Stromal cell of bone marrow (primary cell): ENCODE measurements around the gene NGEF.
A peak's percentile ranks its signal among the peaks of the same experiment; 100 is the strongest.
"Not testable (repeated sequence)": the region's sequence is repeated elsewhere in the genome, so short reads cannot be mapped to it uniquely, and the experiment has no call there.

ENCODE experiments used
- DNase-seq: peaks from one replicate; pipeline ENCODE4 v3.0.0-alpha.2; 2012; ENCODE audit warnings: low read depth

Gene NGEF

GRCh38 chr2:232871835-232872736 is 141.0 kb downstream of the NGEF start:
- no peak for DNase-seq

GRCh38 chr2:232871418-232871834 is 141.6 kb downstream of the NGEF start:
- DNase-seq = no peak

- DNase-seq = no peak
Observed at GRCh38 chr2:232870766-232871371, 142.2 kb downstream of the NGEF start.

- no peak for DNase-seq
Observed at GRCh38 chr2:232870018-232870765, 142.9 kb downstream of the NGEF start, which contains the start of gene SNORC. Gene SNORC (plus strand): TSS chr2:232870264. CDS start chr2:232870342, 78 bp downstream.

- no peak for DNase-seq
Observed at GRCh38 chr2:232869138-232870017, 143.7 kb downstream of the NGEF start.

GRCh38 chr2:232866104-232866503 is 147.0 kb downstream of the NGEF start:
- DNase-seq = no peak

- DNase-seq = no peak
Observed at GRCh38 chr2:232865165-232865564, 147.9 kb downstream of the NGEF start.

- no peak for DNase-seq
Observed at GRCh38 chr2:232863996-232864395, 149.1 kb downstream of the NGEF start.

- no peak for DNase-seq
Observed at GRCh38 chr2:232861353-232861752, 151.7 kb downstream of the NGEF start.

GRCh38 chr2:232860593-232861241 is 152.3 kb downstream of the NGEF start:
- DNase-seq = no peak

- DNase-seq = no peak
Observed at GRCh38 chr2:232859385-232859916, 153.6 kb downstream of the NGEF start.

- no peak for DNase-seq
Observed at GRCh38 chr2:232857158-232857563, 155.9 kb downstream of the NGEF start.

- DNase-seq = peak; percentile 24
Observed at GRCh38 chr2:232854082-232854481, 159.0 kb downstream of the NGEF start.

- DNase-seq = no peak
Observed at GRCh38 chr2:232852676-232853075, 160.4 kb downstream of the NGEF start.

GRCh38 chr2:232852081-232852480 is 161.0 kb downstream of the NGEF start:
- not testable (repeated sequence) for DNase-seq

- no peak for DNase-seq
Observed at GRCh38 chr2:232850039-232850438, 163.0 kb downstream of the NGEF start.

GRCh38 chr2:232846055-232846454 is 167.0 kb downstream of the NGEF start:
- DNase-seq = no peak

- DNase-seq = no peak
Observed at GRCh38 chr2:232843834-232844233, 169.2 kb downstream of the NGEF start.

- no peak for DNase-seq
Observed at GRCh38 chr2:232842689-232843088, 170.4 kb downstream of the NGEF start.

- no peak for DNase-seq
Observed at GRCh38 chr2:232839411-232840079, 173.5 kb downstream of the NGEF start.
